ENCODE data around the gene APOBEC2. TPM values are rescaled to one million over a fixed set of nuclear protein-coding genes. Genes with fewer than 3 reads are reported as not detected.

The APOBEC2 gene
- total and polyA plus RNA-seq, 2 of the 13 experiments (the other 11 are each of a cell fraction or from before 2014, with no cell fraction given) = 0.09 TPM; not detected in 1

DNA sequence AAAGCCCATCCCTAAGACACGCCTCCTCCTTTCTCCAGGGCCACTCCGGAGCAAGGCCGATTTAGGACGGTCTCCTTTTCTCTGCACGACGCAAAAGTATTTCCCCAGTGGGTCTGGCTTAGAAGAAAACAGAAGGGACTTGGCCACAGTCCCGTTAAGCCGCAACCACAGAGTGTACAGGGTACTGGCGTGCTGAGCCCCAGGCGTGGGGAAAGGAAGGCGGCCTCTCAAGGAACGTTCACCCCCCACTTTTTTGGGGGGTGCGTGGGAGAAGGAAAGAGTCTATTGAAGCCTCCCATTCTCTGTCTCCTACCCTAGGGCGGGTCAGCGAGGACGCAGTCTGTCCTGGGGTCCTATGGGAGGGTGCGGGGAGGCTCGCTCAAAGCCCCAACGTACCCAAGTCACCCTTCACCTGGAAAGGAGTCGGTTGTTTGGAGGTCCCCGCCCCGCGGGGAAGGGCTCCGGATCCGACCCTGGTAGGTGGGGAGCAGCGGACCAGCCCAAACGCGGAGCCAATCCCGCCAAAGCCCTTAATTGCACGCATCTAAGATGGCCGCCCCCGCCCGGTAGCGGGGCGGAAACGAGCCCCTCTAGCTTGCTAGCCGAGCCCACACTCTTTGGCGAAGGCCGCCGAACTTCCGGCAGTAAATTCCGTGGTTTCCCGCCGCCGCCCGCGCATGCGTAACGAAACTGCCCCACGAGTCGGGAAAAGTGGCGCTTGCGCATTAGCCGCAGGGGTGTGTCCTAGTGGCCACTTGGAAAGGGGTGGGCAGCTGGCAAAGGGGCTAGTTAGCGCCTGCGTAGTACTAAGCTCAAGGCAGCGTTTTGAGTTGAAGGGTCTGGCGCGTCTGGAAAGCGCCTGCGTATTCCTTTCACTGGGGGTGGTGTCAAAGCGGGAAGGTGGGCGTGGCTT is 19.2 kb downstream of the APOBEC2 start, which contains the start of gene OARD1 (continued):
- no peak for TF ChIP-seq POGK (CRISPR knock-in tag; conservative IDR thresholded peaks at IDR 0.05)
- TF ChIP-seq, protein P1, sequence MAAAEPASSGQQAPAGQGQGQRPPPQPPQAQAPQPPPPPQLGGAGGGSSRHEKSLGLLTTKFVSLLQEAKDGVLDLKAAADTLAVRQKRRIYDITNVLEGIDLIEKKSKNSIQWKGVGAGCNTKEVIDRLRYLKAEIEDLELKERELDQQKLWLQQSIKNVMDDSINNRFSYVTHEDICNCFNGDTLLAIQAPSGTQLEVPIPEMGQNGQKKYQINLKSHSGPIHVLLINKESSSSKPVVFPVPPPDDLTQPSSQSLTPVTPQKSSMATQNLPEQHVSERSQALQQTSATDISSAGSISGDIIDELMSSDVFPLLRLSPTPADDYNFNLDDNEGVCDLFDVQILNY (CRISPR knock-in tag; conservative IDR thresholded peaks at IDR 0.05) = peak; percentile 95
- TF ChIP-seq, protein P2, sequence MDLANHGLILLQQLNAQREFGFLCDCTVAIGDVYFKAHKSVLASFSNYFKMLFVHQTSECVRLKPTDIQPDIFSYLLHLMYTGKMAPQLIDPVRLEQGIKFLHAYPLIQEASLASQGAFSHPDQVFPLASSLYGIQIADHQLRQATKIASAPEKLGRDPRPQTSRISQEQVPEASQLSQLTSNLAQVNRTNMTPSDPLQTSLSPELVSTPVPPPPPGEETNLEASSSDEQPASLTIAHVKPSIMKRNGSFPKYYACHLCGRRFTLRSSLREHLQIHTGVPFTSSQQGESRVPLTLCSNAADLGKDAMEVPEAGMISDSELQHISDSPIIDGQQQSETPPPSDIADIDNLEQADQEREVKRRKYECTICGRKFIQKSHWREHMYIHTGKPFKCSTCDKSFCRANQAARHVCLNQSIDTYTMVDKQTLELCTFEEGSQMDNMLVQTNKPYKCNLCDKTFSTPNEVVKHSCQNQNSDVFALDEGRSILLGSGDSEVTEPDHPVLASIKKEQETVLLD (CRISPR knock-in tag; IDR thresholded peaks at IDR 0.05; ENCODE audit: low read depth) = peak; percentile 99
- no peak for TF ChIP-seq ZNF564 (CRISPR knock-in tag; IDR thresholded peaks at IDR 0.05)
- TF ChIP-seq SNAPC2 (CRISPR knock-in tag; IDR thresholded peaks at IDR 0.05) = no peak
- TF ChIP-seq MTF2 (CRISPR knock-in tag; IDR thresholded peaks at IDR 0.05; ENCODE audit: borderline replicate concordance) = peak; percentile 43; the same call in 1 of the 2 replicates
- TF ChIP-seq RELA (CRISPR knock-in tag; IDR thresholded peaks at IDR 0.05) = no peak
- TF ChIP-seq SP140L (CRISPR knock-in tag; IDR thresholded peaks at IDR 0.05; ENCODE audit: borderline replicate concordance) = no peak
- 0 out of 2 replicates have a peak, but pooled peaks have one; percentile 9 for TF ChIP-seq RFXANK (CRISPR knock-in tag; IDR thresholded peaks at IDR 0.05)
- TF ChIP-seq SALL1 (CRISPR knock-in tag; IDR thresholded peaks at IDR 0.05) = peak; percentile 59
- TF ChIP-seq, protein P3, sequence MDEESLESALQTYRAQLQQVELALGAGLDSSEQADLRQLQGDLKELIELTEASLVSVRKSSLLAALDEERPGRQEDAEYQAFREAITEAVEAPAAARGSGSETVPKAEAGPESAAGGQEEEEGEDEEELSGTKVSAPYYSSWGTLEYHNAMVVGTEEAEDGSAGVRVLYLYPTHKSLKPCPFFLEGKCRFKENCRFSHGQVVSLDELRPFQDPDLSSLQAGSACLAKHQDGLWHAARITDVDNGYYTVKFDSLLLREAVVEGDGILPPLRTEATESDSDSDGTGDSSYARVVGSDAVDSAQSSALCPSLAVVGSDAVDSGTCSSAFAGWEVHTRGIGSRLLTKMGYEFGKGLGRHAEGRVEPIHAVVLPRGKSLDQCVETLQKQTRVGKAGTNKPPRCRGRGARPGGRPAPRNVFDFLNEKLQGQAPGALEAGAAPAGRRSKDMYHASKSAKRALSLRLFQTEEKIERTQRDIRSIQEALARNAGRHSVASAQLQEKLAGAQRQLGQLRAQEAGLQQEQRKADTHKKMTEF (CRISPR knock-in tag; IDR thresholded peaks at IDR 0.05) = peak; percentile 72
- TF ChIP-seq PREB (CRISPR knock-in tag; IDR thresholded peaks at IDR 0.05) = no peak; the same call in 1 of the 2 replicates
- TF ChIP-seq ZSCAN5A (CRISPR knock-in tag; IDR thresholded peaks at IDR 0.05; ENCODE audit: borderline replicate concordance) = peak; percentile 41; the same call in 1 of the 2 replicates
- 0 out of 2 replicates have a peak, but pooled peaks have one; percentile 32 for TF ChIP-seq MYPOP (CRISPR knock-in tag; IDR thresholded peaks at IDR 0.05)
- no peak for TF ChIP-seq TSC22D2 (CRISPR knock-in tag; IDR thresholded peaks at IDR 0.05; ENCODE audit: borderline replicate concordance)
- TF ChIP-seq MBD4 (IDR thresholded peaks at IDR 0.05; ENCODE audit: borderline replicate concordance, low read length) = no peak
- no peak; the same call in 1 of the 2 replicates for TF ChIP-seq ZNF337 (CRISPR knock-in tag; IDR thresholded peaks at IDR 0.05; ENCODE audit: borderline replicate concordance, low read depth)
